ENCODE results near the gene SAMD9L. TPM values are rescaled to one million over a fixed set of nuclear protein-coding genes. Genes with fewer than 3 reads are reported as not detected.

Gene SAMD9L
- total RNA-seq, 1 donor from 2014 or later: 16.4 TPM

DNA sequence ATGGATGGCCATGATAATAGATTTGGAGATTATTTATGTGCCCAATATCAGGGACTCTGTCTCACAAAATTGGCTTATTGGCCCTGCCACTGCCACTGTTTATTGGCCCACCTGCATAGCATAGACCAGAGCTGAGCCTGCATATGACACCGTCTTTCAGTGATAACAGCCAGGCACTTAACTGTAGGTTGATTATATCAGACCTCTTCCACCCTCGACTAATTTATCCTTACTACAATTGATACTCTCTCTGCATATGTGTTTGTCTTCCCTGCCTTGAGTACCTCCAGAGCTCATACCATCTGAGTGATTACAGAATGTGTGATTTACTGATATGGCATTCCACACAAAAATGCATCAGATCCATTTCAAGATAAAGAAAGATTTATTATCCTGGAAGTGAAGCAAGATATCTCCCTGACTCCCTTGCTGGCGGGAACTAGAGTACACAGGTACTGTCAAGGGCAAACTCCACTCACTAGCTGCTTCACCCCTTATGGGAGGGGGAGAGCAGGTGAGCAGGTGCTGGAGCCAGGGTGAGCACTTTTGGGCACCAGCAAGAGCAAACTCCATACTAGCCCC, 13.1 kb upstream of the SAMD9L start:
- DNase-seq: peak; percentile 39
- Mint-ChIP-seq H3K27ac (no peak overlapping the region), H3K4me1 (peaks cover 8% of the 10 kb centered on the region), H3K9me3 (peaks cover 33% of the 10 kb centered on the region), H3K36me3 (ENCODE audit: low read depth) (no peaks in the 10 kb centered on the region), H3K27me3 (no peaks in the 10 kb centered on the region), H3K4me3 (no peak overlapping the region)
- intact Hi-C loops (cut with micrococcal nuclease): no loop called here

DNA sequence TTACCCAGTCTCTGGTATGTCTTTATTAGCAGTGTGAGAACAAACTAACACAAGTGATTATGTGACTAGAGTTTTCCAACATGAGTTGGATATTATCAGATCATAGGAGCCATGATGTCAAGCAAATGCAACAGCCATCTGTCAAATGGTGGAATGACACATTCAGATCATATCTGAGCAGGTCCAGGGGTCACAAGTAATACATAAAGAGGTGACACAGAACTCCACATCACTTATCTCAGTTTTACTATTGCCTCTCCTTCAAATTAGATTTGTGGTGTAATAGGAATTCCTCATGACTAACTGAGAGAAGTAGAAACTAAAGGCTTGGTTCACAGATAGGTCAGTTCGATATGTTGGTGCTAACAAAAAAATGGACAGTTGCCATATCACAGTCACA, 12.2 kb upstream of the SAMD9L start:
- DNase-seq: peak; percentile 19
- intact Hi-C loops (cut with micrococcal nuclease): no loop called here
- Mint-ChIP-seq H3K9me3 (peaks cover 33% of the 10 kb centered on the region), H3K4me3 (no peak overlapping the region), H3K4me1 (peaks cover 6% of the 10 kb centered on the region), H3K36me3 (ENCODE audit: low read depth) (no peaks in the 10 kb centered on the region), H3K27ac (no peak overlapping the region), H3K27me3 (no peaks in the 10 kb centered on the region)

DNA sequence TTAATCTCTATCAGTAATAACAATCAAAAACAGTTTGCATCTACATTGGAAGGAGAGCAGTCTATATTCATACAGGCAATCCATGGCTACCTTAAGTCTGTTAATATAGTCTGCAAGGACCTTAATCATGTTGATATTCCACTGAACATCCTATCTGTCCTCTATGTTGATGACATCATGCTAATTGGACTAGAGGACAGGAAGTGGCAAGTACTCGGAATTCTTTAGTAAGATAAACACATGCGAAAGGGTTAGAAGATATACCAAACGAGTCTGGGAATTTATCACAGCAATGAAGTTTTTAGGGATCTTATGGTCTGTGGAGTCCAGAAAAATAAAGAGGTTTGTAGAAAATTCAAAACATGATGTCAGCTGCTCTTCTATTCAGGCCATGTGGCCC, 11.3 kb upstream of the SAMD9L start:
- H3K27ac Mint-ChIP-seq: no peak overlapping the region
- no peak overlapping the region for H3K4me3 Mint-ChIP-seq
- peak; percentile 1 for DNase-seq
- intact Hi-C loops (cut with micrococcal nuclease): no loop called here
- no peaks in the 10 kb centered on the region for H3K27me3 Mint-ChIP-seq
- peaks cover 33% of the 10 kb centered on the region for H3K9me3 Mint-ChIP-seq
- no peaks in the 10 kb centered on the region for H3K36me3 Mint-ChIP-seq (ENCODE audit: low read depth)
- H3K4me1 Mint-ChIP-seq: peaks cover 4% of the 10 kb centered on the region

DNA sequence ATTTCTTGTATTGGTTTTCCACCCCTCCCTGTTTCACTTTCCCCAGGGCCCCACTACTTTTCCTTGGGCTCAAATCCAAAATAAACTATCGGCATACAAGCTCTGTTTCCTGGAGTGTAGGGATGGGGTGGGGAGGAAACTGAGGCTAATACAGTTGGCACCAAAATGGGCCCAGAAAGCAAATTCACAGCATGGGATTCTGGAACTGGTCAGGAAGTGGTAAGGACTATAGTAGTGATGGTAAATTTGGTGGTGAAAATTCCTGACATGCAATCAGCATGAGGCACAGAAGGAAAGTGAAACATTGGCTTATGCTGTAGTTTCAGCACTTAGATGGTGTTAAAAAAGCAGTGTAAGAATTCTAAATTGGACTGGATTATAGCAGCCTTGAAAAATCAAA, 8.7 kb upstream of the SAMD9L start:
- H3K27me3 Mint-ChIP-seq: no peaks in the 10 kb centered on the region
- DNase-seq: peak; percentile 45
- intact Hi-C loops (cut with micrococcal nuclease): no loop called here
- H3K4me1 Mint-ChIP-seq: peaks cover 4% of the 10 kb centered on the region
- no peaks in the 10 kb centered on the region for H3K36me3 Mint-ChIP-seq (ENCODE audit: low read depth)
- H3K9me3 Mint-ChIP-seq: peaks cover 24% of the 10 kb centered on the region
- H3K27ac Mint-ChIP-seq: no peak overlapping the region
- no peak overlapping the region for H3K4me3 Mint-ChIP-seq

DNA sequence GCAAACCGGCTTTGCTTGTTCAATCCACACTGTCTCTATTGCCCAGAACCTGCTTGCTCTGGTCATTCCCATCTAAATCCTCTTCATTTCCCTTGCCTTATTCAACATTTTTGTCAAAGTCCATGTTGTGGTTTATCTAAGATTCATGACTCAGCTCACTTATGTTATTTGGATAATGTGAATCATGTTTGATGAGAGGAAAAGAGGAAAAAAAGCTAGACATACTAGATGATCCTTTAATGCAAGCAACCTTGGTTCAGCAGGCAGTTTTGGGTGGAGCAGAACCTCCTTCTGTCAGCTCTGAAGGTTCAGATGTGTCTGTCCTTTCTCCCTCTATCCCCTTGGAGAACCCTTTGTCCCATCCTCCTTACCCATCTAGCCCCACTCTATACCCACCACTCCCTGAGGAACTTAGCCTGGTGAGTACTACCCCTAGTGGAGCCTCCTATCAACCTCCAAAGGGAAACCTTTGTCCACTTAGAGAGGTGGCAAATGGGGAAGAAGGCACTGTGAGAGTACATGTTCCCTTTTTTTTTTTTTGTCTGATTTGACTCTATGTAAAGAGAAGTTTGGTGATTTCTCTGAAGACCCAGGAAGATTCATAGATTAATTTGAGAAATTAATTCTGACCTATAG, 2.1 kb upstream of the SAMD9L start:
- H3K27ac Mint-ChIP-seq: no peak overlapping the region
- H3K27me3 Mint-ChIP-seq: no peaks in the 10 kb centered on the region
- H3K9me3 Mint-ChIP-seq: peaks cover 5% of the 10 kb centered on the region
- peaks cover 14% of the 10 kb centered on the region for H3K36me3 Mint-ChIP-seq (ENCODE audit: low read depth)
- intact Hi-C loops (cut with micrococcal nuclease): no loop called here
- H3K4me3 Mint-ChIP-seq: no peak overlapping the region
- H3K4me1 Mint-ChIP-seq: peaks cover 30% of the 10 kb centered on the region
- DNase-seq: no peak

DNA sequence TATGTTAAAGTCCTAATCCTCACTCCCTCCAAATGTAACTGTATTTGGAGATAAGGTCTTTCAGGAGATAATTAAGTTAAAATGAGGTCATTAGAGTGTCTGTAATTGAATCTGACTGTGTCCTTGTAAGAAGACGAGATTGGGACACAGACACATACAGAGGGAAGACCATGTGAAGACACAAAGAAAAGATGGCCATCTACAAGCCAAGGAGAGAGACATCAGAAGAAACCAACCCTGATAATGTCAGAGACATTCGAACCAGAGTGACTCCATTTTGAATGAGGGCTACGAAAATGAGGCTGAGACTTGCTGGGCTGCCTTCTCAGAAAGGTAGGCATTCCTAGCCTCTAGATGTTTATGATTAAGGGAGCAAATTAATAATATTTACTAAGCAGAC, 542 bp upstream of the SAMD9L start:
- peaks cover 23% of the 10 kb centered on the region for H3K36me3 Mint-ChIP-seq (ENCODE audit: low read depth)
- peak overlapping the region; percentile 95 for H3K4me3 Mint-ChIP-seq
- DNase-seq: no peak
- no peaks in the 10 kb centered on the region for H3K27me3 Mint-ChIP-seq
- H3K4me1 Mint-ChIP-seq: peaks cover 36% of the 10 kb centered on the region
- H3K9me3 Mint-ChIP-seq: peaks cover 5% of the 10 kb centered on the region
- intact Hi-C loops (cut with micrococcal nuclease): loop anchor here (1.0 kb wide), 1 partner anchor 30 kb away; no protein-coding TSS in a partner anchor
- H3K27ac Mint-ChIP-seq: peak overlapping the region; percentile 94

DNA sequence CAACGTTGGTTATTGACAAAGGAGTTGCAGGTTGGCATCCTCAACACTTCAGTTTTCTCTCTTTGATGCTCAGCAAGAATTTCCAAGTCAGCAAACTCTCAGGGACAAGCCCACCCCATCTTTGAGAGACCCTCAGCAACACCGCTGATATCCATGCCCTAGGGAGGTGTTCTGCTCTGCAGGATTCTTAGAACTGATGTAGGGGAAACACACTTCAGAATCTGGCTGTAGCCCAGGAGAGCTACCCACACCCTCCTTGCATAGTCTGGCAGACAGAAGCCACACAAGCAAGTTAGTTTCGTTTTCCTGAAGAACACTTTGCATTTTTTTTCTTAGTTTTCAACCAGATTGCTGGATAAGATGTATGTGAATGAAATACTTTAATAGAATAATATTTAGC, 822 bp downstream of the SAMD9L start:
- peaks cover 40% of the 10 kb centered on the region for H3K4me1 Mint-ChIP-seq
- H3K9me3 Mint-ChIP-seq: peaks cover 5% of the 10 kb centered on the region
- peak overlapping the region; percentile 95 for H3K4me3 Mint-ChIP-seq
- intact Hi-C loops (cut with micrococcal nuclease): loop anchor here (2.0 kb wide), 1 partner anchor 85 kb away; the partner anchor contains the start of gene VPS50
- peak; percentile 84 for DNase-seq
- H3K36me3 Mint-ChIP-seq (ENCODE audit: low read depth): peaks cover 23% of the 10 kb centered on the region
- H3K27ac Mint-ChIP-seq: peak overlapping the region; percentile 74
- H3K27me3 Mint-ChIP-seq: no peaks in the 10 kb centered on the region

DNA sequence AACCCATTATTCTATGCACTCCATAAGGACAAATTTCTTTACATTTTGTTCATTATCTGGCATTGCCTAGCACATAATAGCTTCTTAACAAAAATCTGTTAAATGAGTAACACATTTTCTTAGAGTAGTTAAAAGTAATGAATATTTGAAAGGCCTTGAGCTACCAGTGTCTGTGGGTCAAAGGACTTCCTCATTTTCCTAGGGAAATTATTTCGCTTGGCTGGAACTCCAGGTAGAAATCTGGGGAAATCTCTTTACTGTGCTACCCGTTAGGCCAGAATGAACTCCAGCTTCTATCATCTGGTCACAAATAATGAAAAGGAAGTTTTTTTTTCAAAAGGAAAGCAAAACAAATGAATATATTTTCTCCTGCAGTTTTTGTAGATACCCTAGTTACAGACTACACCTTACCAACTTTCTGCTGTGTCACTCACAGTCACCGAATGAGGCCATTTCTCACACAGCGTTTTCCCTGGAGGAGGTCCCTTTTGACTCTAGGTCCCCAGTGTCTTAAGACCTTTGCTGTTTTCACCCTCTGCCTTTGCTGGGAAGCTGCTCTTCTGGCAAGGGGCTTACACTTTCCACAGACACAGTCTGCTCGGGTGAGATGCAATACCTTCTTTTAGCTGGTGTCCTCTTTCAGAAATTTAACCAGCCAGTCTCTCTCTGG, 1.6 kb downstream of the SAMD9L start:
- intact Hi-C loops (cut with micrococcal nuclease): loop anchor here (2.0 kb wide), 1 partner anchor 86 kb away; the partner anchor contains the start of gene VPS50
- Mint-ChIP-seq H3K4me1 (peaks cover 40% of the 10 kb centered on the region), H3K27ac (peak overlapping the region; percentile 74)

DNA sequence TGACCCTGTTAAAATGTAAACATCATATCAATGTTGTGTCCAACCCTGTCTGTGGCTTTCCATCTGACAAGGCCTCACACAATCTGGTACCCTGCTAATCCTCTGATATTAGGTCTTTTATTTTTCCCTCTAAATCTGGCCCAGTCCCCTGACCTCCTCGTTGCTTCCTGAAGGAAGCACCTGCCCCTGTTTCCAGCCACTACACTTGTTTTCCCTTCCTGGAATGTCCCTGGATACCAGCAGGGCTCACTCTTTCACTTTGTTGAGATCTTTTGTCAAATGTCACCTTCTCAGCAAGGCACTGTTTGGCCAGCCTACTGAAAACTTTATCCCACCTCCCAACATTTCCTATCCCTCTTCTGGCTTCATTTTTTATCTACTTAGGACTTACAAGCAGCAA, 2.1 kb downstream of the SAMD9L start:
- Mint-ChIP-seq H3K27me3 (no peaks in the 10 kb centered on the region), H3K36me3 (ENCODE audit: low read depth) (peaks cover 23% of the 10 kb centered on the region), H3K27ac (peak overlapping the region; percentile 89), H3K9me3 (peaks cover 5% of the 10 kb centered on the region), H3K4me1 (peaks cover 40% of the 10 kb centered on the region), H3K4me3 (peak overlapping the region; percentile 95)
- intact Hi-C loops (cut with micrococcal nuclease): loop anchor here (2.0 kb wide), 1 partner anchor 87 kb away; the partner anchor contains the start of gene VPS50
- DNase-seq: no peak

More for the DNA sequence above, 1.6 kb downstream of the SAMD9L start:
- peak; percentile 71 for DNase-seq
- Mint-ChIP-seq H3K36me3 (ENCODE audit: low read depth) (peaks cover 23% of the 10 kb centered on the region), H3K27me3 (no peaks in the 10 kb centered on the region), H3K9me3 (peaks cover 5% of the 10 kb centered on the region), H3K4me3 (peak overlapping the region; percentile 95)

DNA sequence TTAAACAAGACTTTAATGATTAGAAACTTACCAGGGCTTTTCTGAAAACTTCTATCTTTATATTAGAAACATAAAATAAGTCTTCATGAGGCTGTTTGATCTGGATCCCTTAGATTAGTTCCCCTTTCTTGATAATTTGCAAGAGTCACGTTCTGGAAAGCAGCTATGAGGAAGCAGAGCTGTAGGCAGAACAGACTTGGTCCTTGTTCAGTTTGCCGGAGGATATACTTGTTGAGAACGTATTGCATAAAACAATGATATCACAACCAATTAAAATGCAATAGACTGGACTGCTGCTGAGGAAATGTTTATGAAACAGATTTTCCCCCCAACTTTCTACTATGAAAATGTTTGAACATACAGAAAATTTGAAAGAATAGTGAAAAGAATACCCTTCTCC, 2.8 kb downstream of the SAMD9L start:
- Mint-ChIP-seq H3K27me3 (no peaks in the 10 kb centered on the region), H3K4me1 (peaks cover 36% of the 10 kb centered on the region), H3K4me3 (peak overlapping the region; percentile 95), H3K27ac (peak overlapping the region; percentile 89), H3K36me3 (ENCODE audit: low read depth) (peaks cover 23% of the 10 kb centered on the region), H3K9me3 (peaks cover 5% of the 10 kb centered on the region)
- intact Hi-C loops (cut with micrococcal nuclease): no loop called here
- no peak for DNase-seq

DNA sequence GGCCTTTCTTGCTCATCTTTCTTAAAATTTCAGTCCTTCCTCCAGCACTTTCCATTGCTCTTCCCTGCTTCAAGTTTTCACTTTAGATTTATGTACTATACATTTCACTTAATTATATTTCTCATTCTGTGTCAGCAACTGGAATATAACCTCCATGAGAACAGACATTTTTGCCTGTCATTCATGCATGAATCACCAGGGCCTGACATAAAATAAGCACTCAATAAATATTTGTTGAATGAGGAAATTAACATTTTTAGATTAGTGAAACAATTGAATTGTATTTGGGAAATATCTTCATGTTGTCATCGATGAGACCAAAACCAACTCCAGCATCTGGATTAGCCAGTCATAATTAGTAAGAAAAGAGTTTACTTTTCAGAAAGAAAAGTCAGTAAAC, 6.1 kb downstream of the SAMD9L start:
- H3K4me3 Mint-ChIP-seq: no peak overlapping the region
- H3K27ac Mint-ChIP-seq: no peak overlapping the region
- peaks cover 22% of the 10 kb centered on the region for H3K4me1 Mint-ChIP-seq
- H3K36me3 Mint-ChIP-seq (ENCODE audit: low read depth): peaks cover 36% of the 10 kb centered on the region
- intact Hi-C loops (cut with micrococcal nuclease): no loop called here
- H3K9me3 Mint-ChIP-seq: peaks cover 6% of the 10 kb centered on the region
- H3K27me3 Mint-ChIP-seq: no peaks in the 10 kb centered on the region
- no peak for DNase-seq

DNA sequence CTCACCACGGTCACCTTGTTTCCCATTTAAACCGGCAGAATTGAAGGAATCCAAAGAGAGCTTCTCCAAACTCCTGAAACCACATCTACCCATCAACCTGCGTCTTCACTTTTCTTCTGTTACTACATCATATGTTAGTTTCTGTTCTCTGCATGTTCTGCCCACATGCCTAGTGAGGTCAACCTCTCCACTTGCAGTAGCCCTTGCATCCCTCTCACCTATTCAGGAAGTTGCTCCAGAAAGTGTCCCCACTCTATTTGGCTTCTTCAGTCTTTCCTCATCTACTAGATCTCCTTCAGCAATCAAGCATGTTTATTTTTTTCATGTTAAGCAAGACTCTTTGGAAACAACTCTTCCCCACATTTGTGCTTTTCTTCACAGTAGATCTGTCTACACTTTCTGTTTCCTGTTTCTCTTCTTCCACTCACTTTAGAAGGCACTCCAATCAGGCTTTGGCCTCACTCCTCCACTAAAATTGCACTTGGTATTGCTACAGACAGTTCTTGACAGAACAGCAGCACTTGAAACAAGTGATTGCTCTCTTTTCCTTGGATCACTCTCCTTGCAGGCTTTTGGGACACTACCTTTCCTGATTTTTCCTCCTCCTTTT, 7.5 kb downstream of the SAMD9L start:
- Mint-ChIP-seq H3K4me3 (no peak overlapping the region), H3K9me3 (peaks cover 6% of the 10 kb centered on the region), H3K27me3 (no peaks in the 10 kb centered on the region), H3K27ac (no peak overlapping the region), H3K4me1 (peaks cover 14% of the 10 kb centered on the region), H3K36me3 (ENCODE audit: low read depth) (peaks cover 42% of the 10 kb centered on the region)
- no peak for DNase-seq
- intact Hi-C loops (cut with micrococcal nuclease): no loop called here

DNA sequence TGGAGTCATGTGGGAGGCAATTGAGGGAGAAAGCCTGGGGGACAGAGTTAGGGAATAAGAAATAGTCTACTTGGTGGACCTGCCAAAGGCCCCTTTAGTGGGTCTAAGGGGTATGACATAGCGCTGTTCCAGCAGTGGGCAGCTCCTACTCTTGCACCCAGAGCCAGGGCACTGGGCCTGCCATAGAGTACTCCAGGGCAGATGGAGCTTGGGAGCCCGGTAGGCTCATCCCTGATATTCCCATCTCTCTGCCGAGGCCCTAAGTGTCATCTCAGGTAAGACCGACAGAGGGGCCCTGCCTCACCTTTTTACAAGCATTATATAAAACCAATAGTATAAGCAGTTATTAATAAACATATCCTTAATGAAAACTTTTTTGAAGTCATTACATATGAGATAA, 9.6 kb downstream of the SAMD9L start:
- Mint-ChIP-seq H3K27me3 (no peaks in the 10 kb centered on the region), H3K36me3 (ENCODE audit: low read depth) (peaks cover 50% of the 10 kb centered on the region)
- DNase-seq: no peak

DNA sequence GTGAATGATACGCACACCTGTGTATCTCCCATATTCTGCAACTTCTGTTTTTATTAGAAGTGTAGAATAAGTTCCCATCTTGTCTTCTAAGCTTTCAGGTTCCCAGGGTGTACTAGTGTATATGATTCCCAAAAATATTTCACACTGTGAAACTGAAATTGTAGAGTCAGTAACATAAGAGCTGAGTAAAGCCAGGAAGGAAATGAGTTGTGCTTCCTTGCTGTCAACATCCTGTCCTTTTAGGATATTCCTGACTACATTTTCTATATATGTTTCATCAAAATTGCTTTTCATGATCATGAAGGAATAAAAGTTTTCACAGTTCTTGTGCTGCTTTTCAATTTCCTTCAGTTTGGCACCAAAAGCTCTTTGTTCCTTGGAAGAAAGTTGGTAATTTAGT, 15.2 kb downstream of the SAMD9L start:
- DNase-seq: no peak
- H3K4me1 Mint-ChIP-seq: peaks cover 2% of the 10 kb centered on the region
- no peak overlapping the region for H3K27ac Mint-ChIP-seq
- H3K4me3 Mint-ChIP-seq: no peak overlapping the region
- intact Hi-C loops (cut with micrococcal nuclease): no loop called here
- H3K27me3 Mint-ChIP-seq: no peaks in the 10 kb centered on the region
- H3K36me3 Mint-ChIP-seq (ENCODE audit: low read depth): peaks cover 83% of the 10 kb centered on the region
- H3K9me3 Mint-ChIP-seq: peaks cover 37% of the 10 kb centered on the region

More for the DNA sequence above, 9.6 kb downstream of the SAMD9L start:
- H3K4me1 Mint-ChIP-seq: peaks cover 6% of the 10 kb centered on the region
- H3K27ac Mint-ChIP-seq: no peak overlapping the region
- no peak overlapping the region for H3K4me3 Mint-ChIP-seq
- intact Hi-C loops (cut with micrococcal nuclease): no loop called here
- peaks cover 21% of the 10 kb centered on the region for H3K9me3 Mint-ChIP-seq
